ENCODE data around the gene ERC2.

ERC2 gene

GRCh38 chr3:55912880-55913279 is 555.4 kb downstream of the ERC2 start:
- Histone ChIP-seq H2BK5ac (ENCODE audit: low read depth, low read length, poor library complexity) (no peak overlapping the region), H3K4me2 (ENCODE audit: low read length) (no peak overlapping the region), H2BK12ac (ENCODE audit: low read length) (no peak overlapping the region), H4K91ac (ENCODE audit: low read depth, low read length) (no peak overlapping the region), H3K27me3 (ENCODE audit: insufficient read depth, low read length) (no peaks in the 10 kb centered on the region), H3K36me3 (ENCODE audit: control insufficient read depth in 1 of 2, insufficient read depth in 2 of 2, low read length in 2 of 2) (no peaks in the 10 kb centered on the region), H3K9ac (ENCODE audit: low read length) (no peak overlapping the region), H4K8ac (ENCODE audit: low read depth, low read length) (no peak overlapping the region), H3K23ac (ENCODE audit: low read length) (no peak overlapping the region), H3K4ac (ENCODE audit: low read depth, low read length) (no peak overlapping the region), H4K12ac (ENCODE audit: low read depth, low read length) (no peak overlapping the region), H3K79me2 (ENCODE audit: control insufficient read depth, insufficient read depth, low read length, poor library complexity) (no peaks in the 10 kb centered on the region), H2AFZ (ENCODE audit: insufficient read depth, low read length, poor library complexity) (no peak overlapping the region), H2AK5ac (ENCODE audit: low read length) (no peak overlapping the region), H3K18ac (ENCODE audit: low read length) (no peak overlapping the region), H3K9me3 (ENCODE audit: insufficient read depth, low read depth, low read length) (no peaks in the 10 kb centered on the region), H3K14ac (ENCODE audit: low read length) (no peak overlapping the region), H3K79me1 (ENCODE audit: low read length) (peaks cover 5% of the 10 kb centered on the region), H3K27ac (ENCODE audit: low read depth, low read length) (no peak overlapping the region), H3K4me1 (ENCODE audit: control insufficient read depth in 1 of 2, insufficient read depth in 2 of 2, low read length in 2 of 2) (peaks cover 6 to 17% of the 10 kb centered on the region in 2 experiments), H2BK120ac (ENCODE audit: insufficient read depth, low read length, poor library complexity) (no peak overlapping the region), H3K4me3 (ENCODE audit: low read depth, low read length) (no peak overlapping the region)
- WGBS (ENCODE audit: extremely low coverage, insufficient coverage, insufficient read length): no CpG with 5 or more reads among the region's 2 CpGs
- DNase-seq: no peak

DNA sequence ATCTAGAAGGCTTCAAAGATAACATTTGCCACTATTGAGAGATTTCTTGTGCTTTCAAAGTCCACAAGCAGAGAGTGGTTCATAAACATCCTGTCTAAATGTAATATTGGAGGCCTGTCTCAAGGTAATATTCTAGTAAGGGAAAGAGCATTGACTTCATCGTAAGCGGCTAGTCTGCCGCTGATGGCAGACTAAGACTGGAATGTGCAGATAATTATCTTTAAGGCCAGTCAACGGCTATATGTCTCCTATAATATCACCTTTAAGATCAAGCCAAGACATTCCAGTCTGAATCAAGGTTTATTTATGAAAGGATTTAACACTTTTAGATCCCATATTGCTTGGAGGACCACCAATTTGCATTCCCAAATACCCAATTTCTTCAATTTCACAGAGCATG is 557.0 kb downstream of the ERC2 start:
- H3K4me2 ChIP-seq (ENCODE audit: low read length): no peak overlapping the region
- H3K79me1 ChIP-seq (ENCODE audit: low read length): peaks cover 5% of the 10 kb centered on the region
- no peak overlapping the region for H3K9ac ChIP-seq (ENCODE audit: low read length)
- H4K12ac ChIP-seq (ENCODE audit: low read depth, low read length): no peak overlapping the region
- no peak overlapping the region for H3K18ac ChIP-seq (ENCODE audit: low read length)
- no peak overlapping the region for H4K8ac ChIP-seq (ENCODE audit: low read depth, low read length)
- H3K14ac ChIP-seq (ENCODE audit: low read length): no peak overlapping the region
- H2BK5ac ChIP-seq (ENCODE audit: low read depth, low read length, poor library complexity): no peak overlapping the region
- no peak overlapping the region for H3K4ac ChIP-seq (ENCODE audit: low read depth, low read length)
- no peak overlapping the region for H2AFZ ChIP-seq (ENCODE audit: insufficient read depth, low read length, poor library complexity)
- H3K27me3 ChIP-seq (ENCODE audit: insufficient read depth, low read length): no peaks in the 10 kb centered on the region
- H3K27ac ChIP-seq (ENCODE audit: low read depth, low read length): peak overlapping the region; percentile 40
- no peaks in the 10 kb centered on the region for H3K36me3 ChIP-seq (ENCODE audit: control insufficient read depth in 1 of 2, insufficient read depth in 2 of 2, low read length in 2 of 2)
- H3K9me3 ChIP-seq (ENCODE audit: insufficient read depth, low read depth, low read length): no peaks in the 10 kb centered on the region
- H4K91ac ChIP-seq (ENCODE audit: low read depth, low read length): no peak overlapping the region
- H2AK5ac ChIP-seq (ENCODE audit: low read length): no peak overlapping the region
- no peak overlapping the region for H2BK120ac ChIP-seq (ENCODE audit: insufficient read depth, low read length, poor library complexity)
- peaks cover 8 to 17% of the 10 kb centered on the region in 2 experiments for H3K4me1 ChIP-seq (ENCODE audit: control insufficient read depth in 1 of 2, insufficient read depth in 2 of 2, low read length in 2 of 2)
- no peak overlapping the region for H3K23ac ChIP-seq (ENCODE audit: low read length)
- no peak overlapping the region for H2BK12ac ChIP-seq (ENCODE audit: low read length)
- no peaks in the 10 kb centered on the region for H3K79me2 ChIP-seq (ENCODE audit: control insufficient read depth, insufficient read depth, low read length, poor library complexity)
- WGBS (ENCODE audit: extremely low coverage, insufficient coverage, insufficient read length): no CpG with 5 or more reads among the region's 4 CpGs
- no peak overlapping the region for H3K4me3 ChIP-seq (ENCODE audit: low read depth, low read length)
- DNase-seq: peak; percentile 73 to 84

DNA sequence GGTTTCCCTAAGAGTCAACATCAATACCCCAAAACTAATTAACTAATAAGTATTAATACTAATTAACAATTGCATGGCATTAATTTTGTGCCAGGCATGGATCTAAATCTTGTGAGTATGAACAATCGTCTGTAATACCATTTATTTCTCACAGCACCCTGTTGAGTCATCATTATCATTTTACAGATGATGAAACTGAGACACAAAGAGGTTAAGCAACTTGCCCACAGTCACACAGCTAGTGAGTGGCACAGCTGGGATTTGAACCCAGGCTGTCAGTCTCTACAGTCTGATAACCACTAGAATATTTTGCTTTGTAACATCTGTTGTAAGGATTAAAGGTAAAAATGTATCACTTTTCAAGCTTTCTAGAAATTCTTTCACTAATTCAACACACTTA is 557.7 kb downstream of the ERC2 start:
- Histone ChIP-seq H3K79me1 (ENCODE audit: low read length) (peaks cover 5% of the 10 kb centered on the region), H4K91ac (ENCODE audit: low read depth, low read length) (peak overlapping the region; percentile 74), H3K36me3 (ENCODE audit: control insufficient read depth in 1 of 2, insufficient read depth in 2 of 2, low read length in 2 of 2) (no peaks in the 10 kb centered on the region), H2AK5ac (ENCODE audit: low read length) (no peak overlapping the region), H3K23ac (ENCODE audit: low read length) (no peak overlapping the region), H3K4me1 (ENCODE audit: control insufficient read depth in 1 of 2, insufficient read depth in 2 of 2, low read length in 2 of 2) (peaks cover 8 to 17% of the 10 kb centered on the region in 2 experiments), H3K18ac (ENCODE audit: low read length) (no peak overlapping the region), H2BK120ac (ENCODE audit: insufficient read depth, low read length, poor library complexity) (peak overlapping the region; percentile 25), H3K27ac (ENCODE audit: low read depth, low read length) (peak overlapping the region; percentile 40), H3K79me2 (ENCODE audit: control insufficient read depth, insufficient read depth, low read length, poor library complexity) (no peaks in the 10 kb centered on the region), H3K4me2 (ENCODE audit: low read length) (no peak overlapping the region), H3K4ac (ENCODE audit: low read depth, low read length) (no peak overlapping the region), H4K8ac (ENCODE audit: low read depth, low read length) (no peak overlapping the region), H2BK12ac (ENCODE audit: low read length) (peak overlapping the region; percentile 59), H3K4me3 (ENCODE audit: low read depth, low read length) (no peak overlapping the region), H2AFZ (ENCODE audit: insufficient read depth, low read length, poor library complexity) (no peak overlapping the region), H3K9ac (ENCODE audit: low read length) (no peak overlapping the region), H3K14ac (ENCODE audit: low read length) (peak overlapping the region; percentile 73), H4K12ac (ENCODE audit: low read depth, low read length) (no peak overlapping the region), H3K27me3 (ENCODE audit: insufficient read depth, low read length) (no peaks in the 10 kb centered on the region), H3K9me3 (ENCODE audit: insufficient read depth, low read depth, low read length) (no peaks in the 10 kb centered on the region), H2BK5ac (ENCODE audit: low read depth, low read length, poor library complexity) (peak overlapping the region; percentile 36)
- DNase-seq: peak in 1 of 2 donors; percentile 42
- WGBS (ENCODE audit: extremely low coverage, insufficient coverage, insufficient read length): no CpG with 5 or more reads among the region's 1 CpG

- Histone ChIP-seq H3K79me1 (ENCODE audit: low read length) (peaks cover 5% of the 10 kb centered on the region), H3K4me3 (ENCODE audit: low read depth, low read length) (no peak overlapping the region), H2BK5ac (ENCODE audit: low read depth, low read length, poor library complexity) (no peak overlapping the region), H3K4ac (ENCODE audit: low read depth, low read length) (no peak overlapping the region), H2BK12ac (ENCODE audit: low read length) (peak overlapping the region; percentile 42), H4K8ac (ENCODE audit: low read depth, low read length) (no peak overlapping the region), H3K18ac (ENCODE audit: low read length) (no peak overlapping the region), H3K23ac (ENCODE audit: low read length) (no peak overlapping the region), H2BK120ac (ENCODE audit: insufficient read depth, low read length, poor library complexity) (peak overlapping the region; percentile 21), H3K4me1 (ENCODE audit: control insufficient read depth in 1 of 2, insufficient read depth in 2 of 2, low read length in 2 of 2) (peaks cover 8 to 22% of the 10 kb centered on the region in 2 experiments), H3K4me2 (ENCODE audit: low read length) (no peak overlapping the region), H4K12ac (ENCODE audit: low read depth, low read length) (no peak overlapping the region), H3K9ac (ENCODE audit: low read length) (no peak overlapping the region), H3K36me3 (ENCODE audit: control insufficient read depth in 1 of 2, insufficient read depth in 2 of 2, low read length in 2 of 2) (no peaks in the 10 kb centered on the region), H3K27me3 (ENCODE audit: insufficient read depth, low read length) (no peaks in the 10 kb centered on the region), H2AFZ (ENCODE audit: insufficient read depth, low read length, poor library complexity) (no peak overlapping the region), H3K9me3 (ENCODE audit: insufficient read depth, low read depth, low read length) (no peaks in the 10 kb centered on the region), H2AK5ac (ENCODE audit: low read length) (no peak overlapping the region), H3K79me2 (ENCODE audit: control insufficient read depth, insufficient read depth, low read length, poor library complexity) (no peaks in the 10 kb centered on the region), H3K14ac (ENCODE audit: low read length) (peak overlapping the region; percentile 7), H3K27ac (ENCODE audit: low read depth, low read length) (peak overlapping the region; percentile 43), H4K91ac (ENCODE audit: low read depth, low read length) (peak overlapping the region; percentile 9)
- WGBS (ENCODE audit: extremely low coverage, insufficient coverage, insufficient read length): no CpG with 5 or more reads among the region's 3 CpGs
- no peak for DNase-seq
These were observed 558.9 kb downstream of the ERC2 start for GRCh38 chr3:55909373-55909772.
